GM21515 (cell line): Measurements from ENCODE around the gene LAMB3.

Source experiments
- ATAC-seq: cut with Tn5 transposase; IDR thresholded peaks from one replicate; pipeline ENCODE4 v1.9.1; 2021; ENCODE audit not compliant: unreplicated experiment

LAMB3 gene

DNA sequence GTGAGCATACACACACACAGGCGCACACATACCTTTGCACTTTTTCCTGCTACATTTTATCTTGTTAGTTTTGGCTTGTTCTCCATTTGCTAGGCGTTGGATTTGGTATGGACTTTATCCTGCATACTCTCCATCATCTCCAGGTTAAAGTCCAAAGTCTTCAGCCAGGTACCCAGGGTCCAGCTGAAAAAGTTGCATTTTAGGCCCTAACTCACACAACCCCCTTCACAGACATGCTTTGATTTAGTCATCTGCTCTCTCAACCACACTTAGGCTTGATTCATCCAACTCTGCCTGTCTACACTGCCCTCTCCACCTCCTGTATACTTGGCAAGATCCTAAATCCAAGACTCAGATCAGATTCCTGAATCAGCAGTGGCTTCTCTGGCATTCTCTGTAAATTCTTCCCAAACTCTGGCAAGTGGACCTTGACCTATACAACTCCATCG is 10.7 kb upstream of the LAMB3 start:
- no peak for ATAC-seq

DNA sequence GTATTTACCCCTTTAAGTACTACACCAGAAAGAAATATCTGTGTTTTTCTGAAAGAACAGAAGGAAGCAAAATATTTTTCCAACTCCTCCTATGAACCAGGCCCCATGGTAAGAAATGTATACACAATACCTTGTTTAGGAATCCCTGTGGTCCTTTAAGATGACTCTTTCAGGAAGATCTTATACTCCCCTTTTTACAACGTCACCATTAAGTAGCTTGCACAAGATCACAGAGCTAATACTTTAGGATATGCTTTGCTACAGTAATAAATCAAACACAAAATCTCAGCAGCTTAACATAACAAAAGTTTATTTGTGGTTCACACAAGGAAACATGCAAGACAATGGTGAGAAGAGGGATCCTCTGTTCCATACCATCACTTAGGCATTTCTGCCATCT is 8.8 kb upstream of the LAMB3 start:
- ATAC-seq: no peak

DNA sequence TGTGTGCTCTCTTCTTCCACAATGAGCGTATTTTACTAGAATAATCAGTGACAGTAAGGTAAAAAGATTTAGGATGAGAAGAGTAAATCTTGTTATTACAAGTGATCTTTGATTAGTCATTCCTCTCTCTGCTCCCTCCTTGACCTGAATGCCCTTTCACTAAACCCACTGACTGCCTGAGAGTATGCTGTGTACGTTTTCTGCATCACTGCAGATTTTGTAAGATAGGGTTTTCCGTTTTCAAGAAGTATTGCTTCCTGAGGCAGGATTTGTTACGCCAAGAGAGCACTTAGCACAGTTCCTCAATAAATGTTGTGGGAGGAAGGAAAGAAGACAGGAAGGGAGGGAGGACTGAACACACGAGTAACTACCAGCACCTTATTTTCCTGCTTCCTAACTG is 7.7 kb upstream of the LAMB3 start:
- ATAC-seq: peak; percentile 62

DNA sequence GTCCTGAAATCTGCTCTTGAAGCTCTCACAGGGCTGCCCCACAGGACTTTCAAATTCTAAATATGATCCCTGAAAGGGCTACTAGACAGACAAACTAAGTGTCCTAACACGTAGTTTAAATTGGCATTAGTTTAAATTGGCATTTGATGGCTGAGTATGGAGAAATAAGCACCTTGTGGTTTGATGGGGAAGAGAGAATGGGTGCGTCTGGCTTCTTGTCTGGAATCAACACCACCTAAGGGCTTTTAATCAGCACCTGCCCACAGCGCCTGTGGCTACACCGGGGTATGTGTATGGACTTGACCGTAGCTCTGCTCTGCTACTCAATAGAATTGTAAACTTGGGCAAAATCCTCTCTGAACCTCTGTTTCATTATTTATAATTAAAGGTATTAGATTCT is 5.7 kb upstream of the LAMB3 start:
- no peak for ATAC-seq

DNA sequence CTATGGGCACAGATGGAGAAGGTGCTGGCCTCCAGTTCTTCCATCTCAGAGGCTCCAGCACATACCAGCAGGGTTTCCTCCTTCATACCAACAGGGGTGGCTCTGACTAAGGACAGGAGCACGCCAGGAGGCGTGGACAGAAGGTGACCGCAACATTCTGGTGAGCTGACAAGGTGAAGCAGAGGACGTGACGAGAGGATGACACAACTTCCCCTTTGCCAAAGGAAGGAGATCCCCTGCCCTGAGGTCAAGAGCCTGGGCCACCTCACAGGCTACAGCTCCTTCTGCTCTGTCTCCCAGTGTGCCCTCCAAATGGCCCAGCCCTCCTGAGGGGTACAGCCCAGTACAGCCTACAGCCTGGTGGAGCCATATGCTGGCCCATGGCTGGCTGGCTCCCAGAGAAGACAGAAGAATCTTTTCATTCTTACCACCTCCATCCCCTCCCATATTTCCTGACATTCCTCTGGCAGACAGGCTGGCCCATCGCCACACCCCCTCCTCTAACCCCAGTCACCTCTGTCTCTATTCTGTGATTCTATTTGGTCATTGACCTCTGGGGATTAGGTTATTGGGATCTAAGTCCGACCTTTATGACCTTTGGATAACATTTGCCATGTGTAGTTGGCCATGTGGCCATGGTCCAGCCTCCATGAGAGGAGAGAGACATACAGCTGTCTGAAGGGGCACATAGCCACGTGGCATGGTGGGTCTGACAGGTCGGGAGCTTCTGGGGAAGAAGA is 5.1 kb upstream of the LAMB3 start:
- ATAC-seq: no peak

DNA sequence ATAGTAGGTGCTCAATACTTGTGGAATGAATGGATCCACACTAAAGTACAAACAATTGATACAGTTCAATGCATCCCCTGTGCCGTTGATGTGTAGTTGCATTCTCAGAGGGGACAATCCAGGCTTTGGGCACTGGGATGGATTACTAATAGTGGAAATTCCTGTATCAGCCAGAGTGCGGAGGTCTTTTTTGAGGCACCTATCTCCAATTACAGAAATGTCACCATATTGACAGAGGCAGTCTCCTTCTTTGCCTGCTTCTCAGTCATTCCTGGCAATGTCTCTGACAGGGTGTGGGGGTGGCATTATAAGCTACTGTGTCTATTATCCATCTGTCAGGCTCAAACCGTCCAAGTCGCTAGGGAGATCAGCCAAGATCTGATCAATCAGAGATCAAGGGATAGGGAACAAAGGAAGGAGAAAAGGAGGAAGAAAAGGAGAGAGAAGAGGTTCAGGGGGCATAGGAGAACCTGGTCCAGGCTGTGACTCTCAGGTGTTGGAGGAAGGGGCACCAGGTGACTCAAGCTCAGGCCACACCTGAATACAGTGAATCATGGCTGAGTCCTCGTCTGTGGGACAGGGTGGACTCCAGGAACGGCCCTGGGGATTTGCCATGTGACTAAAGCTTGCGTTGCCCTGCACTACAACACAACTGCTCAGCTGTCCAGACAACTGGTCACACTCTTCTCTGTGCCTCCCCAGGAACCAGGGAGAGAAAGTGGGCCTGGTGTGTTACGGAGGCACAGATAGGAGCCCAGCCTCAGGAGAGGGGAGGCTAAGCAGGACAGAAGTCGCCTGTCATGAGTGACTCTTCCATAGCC is 3.4 kb upstream of the LAMB3 start:
- no peak for ATAC-seq

DNA sequence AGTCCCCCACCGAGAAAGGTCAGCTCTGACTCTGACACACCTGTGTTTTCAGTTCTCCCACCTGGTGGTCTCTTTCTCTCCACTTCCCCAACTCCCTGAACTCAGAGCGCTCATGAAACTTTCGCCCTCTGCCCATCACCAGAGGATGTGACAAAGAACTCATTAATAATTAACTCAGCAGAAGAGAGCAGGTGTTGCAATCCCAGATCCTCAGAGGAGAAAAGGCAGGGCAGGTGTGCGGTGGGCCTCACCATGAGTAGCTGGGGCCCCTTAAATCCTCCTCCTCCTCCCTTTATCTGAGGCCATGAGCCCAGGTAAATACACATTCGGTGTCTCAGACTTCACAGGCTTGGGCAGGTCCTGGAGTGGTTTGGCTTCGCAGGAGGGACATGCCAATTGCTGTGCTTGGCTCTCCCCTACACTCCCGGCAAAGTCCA is 1.7 kb upstream of the LAMB3 start:
- ATAC-seq: no peak

DNA sequence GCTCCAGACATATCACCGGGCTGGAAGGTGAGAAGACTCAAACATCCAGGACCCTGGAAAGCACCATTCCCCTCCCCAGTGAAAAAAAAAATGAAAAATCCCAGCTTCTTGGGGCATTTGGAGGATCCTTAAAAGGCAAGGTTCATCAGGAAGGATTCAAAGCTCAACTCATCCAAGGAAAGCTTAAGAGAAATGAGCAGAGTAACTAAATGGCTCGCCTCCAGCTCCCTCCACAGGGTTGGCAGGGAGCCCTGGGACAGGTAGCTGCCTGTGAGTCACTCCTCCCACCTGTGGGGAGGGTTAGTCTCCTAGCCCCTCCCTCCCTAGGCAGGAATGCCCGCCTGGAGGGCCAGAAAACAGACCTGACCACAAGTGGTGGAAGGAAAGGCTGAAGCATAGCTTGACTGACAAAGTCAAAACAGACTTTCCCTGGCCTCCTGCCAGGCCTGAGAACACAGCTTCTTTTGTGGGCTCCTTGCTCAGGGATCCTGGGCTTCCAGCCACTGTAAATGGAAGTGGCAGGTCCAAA is 712 bp upstream of the LAMB3 start:
- ATAC-seq: no peak

DNA sequence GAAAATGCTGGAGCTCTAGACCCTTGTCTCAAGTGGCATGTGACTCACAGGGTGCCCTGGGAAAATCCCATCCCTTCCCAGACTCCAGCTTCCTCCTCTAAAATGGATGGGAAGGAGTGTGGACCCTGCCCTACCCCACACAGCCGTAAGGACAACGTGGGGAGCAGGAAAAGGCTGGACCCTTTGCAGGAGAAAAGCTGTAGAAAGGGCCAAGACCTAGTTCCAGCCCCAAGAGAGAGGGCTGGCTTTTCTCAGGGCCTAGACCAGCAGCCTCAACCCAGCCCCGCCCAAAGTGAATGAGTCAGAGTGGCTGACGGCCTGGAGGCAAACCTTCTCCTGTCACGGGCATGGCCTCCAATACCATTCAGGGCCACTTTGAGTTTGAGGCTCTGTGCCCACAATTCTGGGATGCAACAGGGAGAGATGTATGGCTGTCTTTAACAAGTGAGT is 1.1 kb downstream of the LAMB3 start:
- ATAC-seq: no peak

DNA sequence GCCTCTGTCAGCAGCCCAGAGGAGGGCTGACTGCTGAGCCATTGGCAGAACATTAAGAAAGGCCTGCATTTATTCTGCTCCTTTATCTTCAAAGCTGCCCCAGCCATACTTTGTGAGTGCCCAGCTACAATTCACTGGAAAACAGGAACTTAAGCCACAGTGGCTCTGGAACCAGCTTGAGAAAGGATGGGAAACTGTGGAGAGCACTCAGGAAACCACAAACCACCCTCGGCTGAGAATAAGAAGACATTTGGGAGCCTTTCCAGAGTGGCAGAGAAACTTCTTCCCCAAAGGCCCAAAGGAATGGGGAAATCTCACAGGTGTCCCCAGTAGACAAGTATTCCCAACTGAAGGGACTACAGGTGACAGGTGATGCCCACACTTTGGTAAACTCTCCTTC is 1.8 kb downstream of the LAMB3 start:
- no peak for ATAC-seq

DNA sequence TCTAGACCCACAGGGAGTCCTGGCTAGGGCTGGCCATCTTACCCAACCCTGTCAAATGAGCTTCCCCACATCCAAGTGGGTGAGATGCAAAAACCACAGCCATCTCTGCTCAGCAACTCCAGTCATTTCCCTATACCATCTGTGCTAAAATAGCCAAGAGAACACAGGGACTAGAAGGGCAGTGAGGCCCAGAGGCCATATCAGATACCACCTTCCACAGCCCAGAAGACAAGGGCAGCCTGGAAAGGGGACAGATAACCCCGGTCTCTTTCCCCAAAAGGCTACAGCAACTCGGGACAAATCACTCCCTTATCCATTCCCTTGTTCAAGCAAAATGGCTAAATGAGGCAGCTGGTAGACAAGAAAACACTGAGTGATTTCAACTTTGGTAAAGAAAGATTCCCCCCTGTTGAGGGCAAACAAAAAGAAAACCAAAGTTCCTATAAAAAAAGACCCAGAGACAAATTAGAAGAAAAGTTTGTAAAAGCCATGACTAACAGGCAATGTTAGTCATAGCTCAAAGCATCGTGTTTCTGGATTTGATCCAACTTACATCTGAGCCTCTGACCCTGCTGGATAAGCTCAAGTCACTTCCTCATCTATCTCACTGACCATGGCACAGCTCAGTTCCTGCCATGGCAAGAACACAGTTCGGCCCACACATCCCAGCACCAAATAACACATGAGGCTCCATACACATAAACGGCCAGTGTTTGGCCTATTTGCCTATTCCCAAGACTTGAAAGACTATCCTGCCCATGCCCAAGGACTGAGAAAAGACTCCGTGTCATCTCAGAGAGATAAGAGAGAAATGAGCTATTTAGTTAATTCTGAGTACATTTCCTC is 3.1 kb downstream of the LAMB3 start:
- ATAC-seq: no peak

DNA sequence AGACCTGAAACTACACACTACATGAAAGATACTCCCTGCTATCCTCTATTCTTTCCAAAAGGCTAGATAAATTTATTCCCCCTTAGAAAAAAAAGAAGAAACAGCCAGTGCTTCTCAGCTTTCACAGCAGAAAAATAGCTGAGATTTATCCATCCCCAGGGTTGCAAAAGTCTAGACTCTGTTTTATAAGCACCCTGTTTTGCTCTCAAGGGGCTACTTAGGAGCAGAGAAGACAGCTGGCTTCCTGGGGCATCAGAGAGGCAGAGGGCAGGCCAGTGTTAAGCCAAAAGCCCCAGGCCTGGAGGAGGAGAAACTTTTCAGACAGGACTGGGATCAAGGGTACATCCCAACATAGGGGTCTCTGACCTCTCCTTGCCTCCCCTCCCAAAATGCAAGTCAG is 3.9 kb downstream of the LAMB3 start:
- no peak for ATAC-seq

DNA sequence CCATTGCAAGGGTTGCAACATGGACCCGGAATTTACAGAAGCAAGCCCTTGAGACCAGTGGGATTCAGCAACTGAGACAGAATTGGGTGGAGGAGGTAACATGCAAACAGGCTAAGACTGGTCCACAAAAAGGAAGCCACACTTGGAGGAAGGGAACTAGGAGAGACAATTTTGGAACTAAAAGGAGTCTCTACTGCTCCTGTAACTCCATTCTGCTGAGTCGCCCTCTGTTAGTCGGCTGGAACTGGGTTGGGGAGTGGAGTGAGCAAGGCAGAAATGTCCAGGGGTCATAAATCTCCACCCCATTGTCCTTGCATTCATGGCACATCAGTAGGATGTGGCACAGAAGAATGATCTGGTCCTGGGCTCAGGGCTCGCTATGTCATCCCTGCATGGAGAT is 5.1 kb downstream of the LAMB3 start:
- no peak for ATAC-seq

DNA sequence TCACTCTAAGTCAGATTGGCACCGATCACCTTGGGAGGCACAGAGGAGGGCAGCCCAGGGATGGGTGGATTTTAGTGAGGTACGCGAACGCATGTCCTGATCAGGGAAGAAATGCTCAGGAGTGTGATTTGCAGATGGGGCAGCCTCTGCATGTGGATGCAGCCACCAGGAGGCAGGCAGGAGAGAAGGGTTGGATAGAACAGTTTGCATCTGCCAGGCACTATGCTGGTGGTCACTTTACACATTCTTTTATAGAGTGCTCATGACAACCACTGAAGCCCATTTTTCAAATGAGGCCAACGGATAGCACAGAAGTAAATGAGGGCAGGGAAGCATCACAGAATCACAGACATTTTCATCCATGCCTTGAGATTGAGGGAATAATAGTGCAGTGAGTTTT is 5.7 kb downstream of the LAMB3 start:
- ATAC-seq: no peak

DNA sequence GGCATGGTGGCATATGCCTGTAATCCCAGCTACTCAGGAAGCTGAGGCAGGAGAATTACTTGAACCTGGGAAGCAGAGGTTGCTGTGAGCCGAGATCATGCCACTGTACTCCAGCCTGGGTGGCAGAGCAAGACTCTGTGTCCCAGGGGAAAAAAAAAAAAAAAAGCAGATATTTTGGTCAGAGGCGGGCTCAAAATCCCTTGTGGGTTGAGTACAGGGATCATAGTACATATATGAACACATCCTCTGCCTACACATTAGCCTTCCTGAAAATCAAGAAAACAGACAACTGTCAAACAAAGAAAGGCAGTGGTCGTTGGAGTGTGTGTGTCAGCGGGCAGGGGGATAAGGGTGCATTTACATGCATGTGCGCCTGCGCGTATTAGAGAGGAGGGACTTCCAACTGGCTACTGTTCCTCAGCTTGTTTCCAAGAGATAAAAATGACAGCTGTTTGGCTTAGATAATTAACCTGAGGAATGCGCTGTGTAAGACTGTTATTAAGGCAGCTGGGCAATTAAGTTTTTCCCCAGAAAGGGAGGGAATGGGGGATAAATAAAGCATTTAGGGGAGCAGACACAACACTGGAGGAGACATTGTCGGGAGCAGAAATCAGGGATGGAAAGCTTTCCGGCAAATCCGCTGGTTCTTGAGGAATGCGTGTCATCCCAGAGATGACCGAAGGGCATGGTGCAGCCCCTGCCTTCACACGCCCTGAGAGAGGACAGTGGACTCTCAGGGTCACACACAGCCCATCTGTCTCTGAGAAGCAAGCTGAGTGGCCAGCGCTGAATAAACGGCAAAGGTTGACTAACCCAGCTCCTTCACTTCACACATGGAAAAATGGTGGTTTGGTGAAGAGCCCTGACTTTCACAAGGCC is 6.4 kb downstream of the LAMB3 start:
- no peak for ATAC-seq

DNA sequence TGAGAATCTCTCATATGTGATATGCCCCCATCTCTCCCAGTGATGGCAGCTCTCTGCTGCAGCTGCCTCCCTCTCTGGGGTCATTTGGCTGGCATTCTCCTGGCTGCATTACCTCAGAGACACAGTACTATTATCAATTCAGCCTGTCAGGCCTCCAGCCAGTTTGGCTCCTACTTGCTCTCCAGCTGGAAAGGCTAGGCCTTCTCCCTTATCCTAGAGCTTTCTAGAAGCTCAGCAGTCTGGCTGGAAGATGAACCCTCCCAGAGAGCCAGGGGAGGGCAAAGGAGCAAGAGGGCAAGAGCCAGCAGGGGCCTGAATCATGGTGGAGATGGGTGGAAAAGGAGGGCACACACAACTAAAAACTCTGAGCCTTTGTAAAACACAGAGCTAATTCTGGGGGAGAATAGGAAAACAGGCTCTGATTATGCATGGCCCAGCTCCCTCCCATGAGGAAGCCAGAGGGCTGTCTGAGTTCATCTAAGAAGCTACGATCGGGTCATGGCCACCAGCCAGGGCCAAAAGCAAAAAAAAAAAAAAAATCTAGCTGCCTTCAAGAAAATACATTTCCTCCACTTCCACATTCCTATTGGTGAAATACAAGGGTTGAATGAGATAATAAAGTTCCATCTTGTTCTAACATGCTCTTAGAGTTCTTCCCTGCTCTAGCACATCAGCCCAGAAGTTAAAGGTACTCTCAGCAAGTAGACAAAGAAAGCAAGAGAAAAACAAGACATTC is 8.8 kb downstream of the LAMB3 start:
- no peak for ATAC-seq

DNA sequence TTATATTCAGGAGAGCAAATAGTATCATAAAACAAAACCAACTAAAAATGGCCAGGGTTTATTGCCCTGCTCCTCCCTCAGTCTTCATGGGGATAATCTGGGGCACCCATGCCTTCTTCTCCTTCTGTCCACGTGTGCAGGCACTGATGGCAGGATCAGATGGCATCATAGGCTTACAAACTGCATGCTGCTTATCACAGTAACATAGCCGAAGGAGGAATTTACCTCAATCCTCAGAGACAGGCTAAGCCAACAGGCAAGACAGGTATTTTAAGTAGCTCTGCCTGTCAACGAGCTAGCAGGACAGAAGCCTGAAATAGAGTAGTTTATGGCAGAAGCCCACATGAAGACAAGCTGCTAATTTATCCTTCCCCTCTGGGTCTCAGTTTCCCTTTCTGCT is 9.4 kb downstream of the LAMB3 start:
- no peak for ATAC-seq

DNA sequence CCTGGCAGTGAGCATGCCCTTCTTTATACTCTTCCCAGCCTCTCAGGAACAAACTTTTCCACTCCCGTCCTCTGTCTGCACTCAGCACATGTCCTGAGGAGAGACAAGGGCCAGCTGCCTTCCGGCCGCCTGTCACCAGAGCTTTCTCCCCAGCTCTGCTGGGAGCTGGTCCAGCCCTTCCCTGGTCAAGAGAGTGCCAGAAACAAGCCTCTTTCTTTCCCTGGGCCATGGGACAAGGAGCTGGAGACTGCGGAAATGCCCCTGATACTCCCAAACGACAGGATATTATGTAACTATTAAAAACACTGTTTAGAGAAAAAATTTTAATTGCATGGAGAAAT is 10.4 kb downstream of the LAMB3 start:
- ATAC-seq: no peak

DNA sequence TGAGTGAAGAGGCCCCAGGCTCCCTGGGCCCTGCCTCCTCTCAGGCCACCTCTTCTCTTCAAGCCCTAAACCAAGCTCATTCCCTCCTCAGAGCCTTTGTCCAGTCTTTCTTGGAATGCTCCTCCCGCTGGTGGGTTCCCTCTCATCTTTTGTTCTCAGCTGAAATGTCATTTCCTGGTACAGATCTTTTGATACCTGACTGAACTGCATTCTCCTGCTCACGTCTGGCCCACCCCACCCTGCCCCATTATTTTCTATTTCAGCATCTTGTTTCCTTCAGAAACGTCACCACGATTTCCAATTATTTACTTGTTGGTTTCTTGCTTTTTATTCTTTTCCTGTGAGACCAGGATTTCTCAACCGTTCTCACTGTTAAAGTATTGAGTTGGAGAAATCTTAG is 16.4 kb downstream of the LAMB3 start:
- no peak for ATAC-seq
